NCI-H446 (cell line): ENCODE results near the gene TRPM8.
A peak's percentile ranks its signal among the peaks of the same experiment; 100 is the strongest.

Source experiments
- DNase-seq, 2 experiments: peaks; one replicate each; lab custom pipeline; 2025; lab: John Stamatoyannopoulos, UW

Gene TRPM8

GRCh38 chr2:233974530-233975071 lies 57.4 kb downstream of the TRPM8 start:
- peak; percentile 33 to 84 for DNase-seq

GRCh38 chr2:233976087-233976486 lies 58.9 kb downstream of the TRPM8 start:
- no peak for DNase-seq

- DNase-seq = peak; percentile 36 to 68
Measured at GRCh38 chr2:233976690-233977294, 59.6 kb downstream of the TRPM8 start.

GRCh38 chr2:233977296-233977837 lies 60.2 kb downstream of the TRPM8 start:
- no peak for DNase-seq

GRCh38 chr2:233979748-233980147 lies 62.6 kb downstream of the TRPM8 start:
- DNase-seq = no peak

- DNase-seq = peak; percentile 58 to 88
Measured at GRCh38 chr2:233980955-233981561, 63.9 kb downstream of the TRPM8 start.

- no peak for DNase-seq
Measured at GRCh38 chr2:233981574-233982420, 64.6 kb downstream of the TRPM8 start.

- DNase-seq = no peak
Measured at GRCh38 chr2:233982421-233983121, 65.4 kb downstream of the TRPM8 start.

- peak in 1 of 2 experiments; percentile 57 for DNase-seq
Measured at GRCh38 chr2:233983445-233983844, 66.3 kb downstream of the TRPM8 start.

GRCh38 chr2:233988581-233988980 lies 71.4 kb downstream of the TRPM8 start:
- no peak for DNase-seq

- peak in 1 of 2 experiments; percentile 56 for DNase-seq
Measured at GRCh38 chr2:233989221-233989858, 72.2 kb downstream of the TRPM8 start.

GRCh38 chr2:233990261-233990798 lies 73.2 kb downstream of the TRPM8 start:
- no peak for DNase-seq

- DNase-seq = no peak
Measured at GRCh38 chr2:233991196-233991595, 74.0 kb downstream of the TRPM8 start.

GRCh38 chr2:233992513-233993217 lies 75.5 kb downstream of the TRPM8 start:
- DNase-seq = no peak

- no peak for DNase-seq
Measured at GRCh38 chr2:233993461-233993860, 76.3 kb downstream of the TRPM8 start.

GRCh38 chr2:233994151-233994550 lies 77.0 kb downstream of the TRPM8 start:
- no peak for DNase-seq

GRCh38 chr2:233996000-233996399 lies 78.8 kb downstream of the TRPM8 start:
- no peak for DNase-seq

GRCh38 chr2:233996461-233996860 lies 79.3 kb downstream of the TRPM8 start:
- no peak for DNase-seq

GRCh38 chr2:233997707-233998106 lies 80.5 kb downstream of the TRPM8 start:
- no peak for DNase-seq

- no peak for DNase-seq
Measured at GRCh38 chr2:233999182-233999581, 82.0 kb downstream of the TRPM8 start.
